ENCODE data around the gene RNF223.
"Not testable (repeated sequence)": the region's sequence is repeated elsewhere in the genome, so short reads cannot be mapped to it uniquely, and the experiment has no call there.

Gene RNF223

DNA sequence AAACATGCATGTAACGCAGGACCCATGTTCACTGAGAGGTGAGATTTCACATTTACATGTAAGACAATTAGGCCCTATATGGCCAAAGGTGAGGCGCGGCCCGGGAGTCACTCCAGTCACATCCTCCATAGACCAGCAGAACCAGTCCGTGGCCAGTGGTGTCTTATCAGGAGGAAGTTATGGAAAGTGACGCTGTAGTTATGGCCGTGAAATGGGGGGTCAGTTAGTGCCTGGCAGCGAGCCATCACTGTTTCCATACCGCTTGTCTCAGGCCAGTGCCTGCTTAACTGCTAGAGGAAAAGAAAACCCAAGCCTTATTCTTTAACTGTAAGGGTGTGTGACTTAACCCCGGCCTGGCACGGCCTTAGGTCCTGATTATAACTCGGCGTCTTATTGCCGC is 35.6 kb upstream of the RNF223 start:
- DNase-seq (ENCODE audit: low read depth): no peak

GRCh38 chr1:1106510-1107221 is 32.6 kb upstream of the RNF223 start:
- no peak for DNase-seq (ENCODE audit: low read depth)

DNA sequence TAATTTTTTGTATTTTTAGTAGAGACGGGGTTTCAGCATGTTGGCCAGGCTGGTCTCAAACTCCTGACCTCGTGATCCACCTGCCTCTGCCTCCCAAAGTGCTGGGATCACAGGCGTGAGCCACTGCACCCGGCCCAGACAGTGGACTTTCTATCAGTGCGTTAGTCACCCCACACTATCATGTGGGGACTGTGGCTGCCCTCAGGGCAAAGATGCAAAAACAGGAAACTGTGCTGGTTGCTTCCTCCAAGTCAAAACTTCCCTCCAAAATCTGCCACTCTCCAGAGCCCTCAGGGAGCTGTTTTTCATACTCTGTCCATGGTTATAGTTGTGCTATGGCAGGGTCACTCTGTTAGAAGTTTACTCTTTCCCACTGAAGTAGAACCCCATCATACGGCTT is 30.0 kb upstream of the RNF223 start:
- not testable (repeated sequence) for DNase-seq (ENCODE audit: low read depth)

- no peak for DNase-seq (ENCODE audit: low read depth)
Observed at GRCh38 chr1:1101503-1101902, 27.4 kb upstream of the RNF223 start.

- DNase-seq (ENCODE audit: low read depth): no peak
Observed at GRCh38 chr1:1100296-1100695, 26.2 kb upstream of the RNF223 start.

DNA sequence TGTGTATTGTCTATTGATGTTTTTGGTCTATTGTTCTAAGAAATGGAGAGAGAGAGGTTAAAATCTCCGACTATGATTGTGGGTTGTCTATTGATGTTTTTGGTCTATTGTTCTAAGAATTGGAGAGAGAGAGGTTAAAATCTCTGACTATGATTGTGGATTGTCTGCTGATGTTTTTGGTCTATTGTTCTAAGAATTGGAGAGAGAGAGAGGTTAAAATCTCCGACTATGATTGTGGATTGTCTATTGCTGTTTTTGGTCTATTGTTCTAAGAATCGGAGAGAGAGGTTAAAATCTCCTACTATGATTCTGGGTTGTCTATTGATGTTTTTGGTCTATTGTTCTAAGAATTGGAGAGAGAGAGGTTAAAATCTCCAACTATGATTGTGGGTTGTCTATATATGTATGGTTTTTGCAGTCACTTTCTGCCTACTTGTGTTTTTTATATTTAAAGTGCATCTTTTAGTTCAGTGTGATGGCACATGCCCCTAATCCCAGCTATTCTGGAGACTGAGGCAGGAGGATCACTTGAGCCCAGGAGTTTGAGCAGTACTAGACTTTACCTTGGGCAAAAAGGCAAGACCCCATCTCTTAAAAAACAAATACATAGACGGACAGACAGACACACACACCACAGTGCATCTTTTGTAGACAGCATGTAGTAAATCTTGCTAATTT is 25.5 kb upstream of the RNF223 start:
- DNase-seq (ENCODE audit: low read depth): no peak

- no peak for DNase-seq (ENCODE audit: low read depth)
Observed at GRCh38 chr1:1098681-1099421, 24.7 kb upstream of the RNF223 start.

DNA sequence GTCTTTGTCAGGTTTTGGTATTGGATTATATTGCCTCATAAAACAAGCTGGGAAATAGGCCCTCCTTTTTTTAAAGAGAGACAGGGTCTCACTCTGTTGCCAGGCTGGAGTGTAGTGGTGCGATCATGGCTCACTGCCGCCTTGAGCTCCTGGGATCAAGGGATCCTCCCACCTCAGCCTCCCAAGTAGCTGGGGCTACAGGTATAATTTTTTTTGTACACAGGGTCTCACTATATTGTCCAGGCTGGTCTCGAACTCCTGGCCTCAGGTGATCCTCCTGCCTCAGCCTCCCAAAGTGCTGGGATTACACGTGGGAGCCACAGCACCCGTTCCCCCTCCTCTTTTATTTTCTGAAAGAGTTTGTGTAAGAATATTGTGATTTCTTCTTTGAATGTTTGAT is 22.0 kb upstream of the RNF223 start:
- not testable (repeated sequence) for DNase-seq (ENCODE audit: low read depth)

GRCh38 chr1:1094981-1095380 is 20.9 kb upstream of the RNF223 start:
- no peak for DNase-seq (ENCODE audit: low read depth)

GRCh38 chr1:1093610-1093943 is 19.5 kb upstream of the RNF223 start:
- DNase-seq (ENCODE audit: low read depth): no peak

- DNase-seq (ENCODE audit: low read depth): no peak
Observed at GRCh38 chr1:1092894-1093609, 18.9 kb upstream of the RNF223 start.

DNA sequence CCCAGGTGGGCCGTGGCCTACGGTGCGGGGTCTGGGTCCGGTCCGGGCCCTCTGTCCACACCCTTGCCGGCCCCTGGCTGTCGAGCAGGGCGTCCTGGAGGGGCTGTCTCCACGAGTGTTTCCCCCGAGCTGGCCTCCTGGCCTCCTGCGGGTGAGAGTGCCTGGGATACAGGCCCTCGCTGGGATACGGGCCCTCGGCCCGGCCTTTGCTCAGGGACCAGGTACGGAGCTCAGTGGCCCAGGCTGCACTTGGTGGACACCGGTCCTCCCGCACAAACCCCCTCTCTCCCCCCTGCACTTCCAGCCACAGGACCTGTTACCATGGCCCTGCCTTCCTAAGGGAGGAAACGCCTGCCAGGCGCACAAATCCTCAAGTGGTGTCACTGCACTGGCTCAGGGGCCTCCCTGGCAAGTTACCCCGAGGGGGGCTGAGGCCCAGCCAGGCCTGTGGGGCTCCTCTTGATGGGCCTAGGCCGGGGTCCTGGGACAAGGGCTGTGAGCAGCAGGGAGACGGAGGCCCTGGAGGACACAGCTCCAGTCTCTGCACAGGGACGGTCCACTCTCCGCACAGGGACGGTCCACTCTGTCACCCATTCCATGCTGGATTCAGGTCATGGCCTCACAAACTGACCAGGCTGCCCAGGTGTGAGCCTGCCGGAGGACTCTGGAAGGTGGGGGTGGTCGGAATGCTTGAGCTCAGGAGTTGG is 18.2 kb upstream of the RNF223 start:
- DNase-seq (ENCODE audit: low read depth): no peak

DNA sequence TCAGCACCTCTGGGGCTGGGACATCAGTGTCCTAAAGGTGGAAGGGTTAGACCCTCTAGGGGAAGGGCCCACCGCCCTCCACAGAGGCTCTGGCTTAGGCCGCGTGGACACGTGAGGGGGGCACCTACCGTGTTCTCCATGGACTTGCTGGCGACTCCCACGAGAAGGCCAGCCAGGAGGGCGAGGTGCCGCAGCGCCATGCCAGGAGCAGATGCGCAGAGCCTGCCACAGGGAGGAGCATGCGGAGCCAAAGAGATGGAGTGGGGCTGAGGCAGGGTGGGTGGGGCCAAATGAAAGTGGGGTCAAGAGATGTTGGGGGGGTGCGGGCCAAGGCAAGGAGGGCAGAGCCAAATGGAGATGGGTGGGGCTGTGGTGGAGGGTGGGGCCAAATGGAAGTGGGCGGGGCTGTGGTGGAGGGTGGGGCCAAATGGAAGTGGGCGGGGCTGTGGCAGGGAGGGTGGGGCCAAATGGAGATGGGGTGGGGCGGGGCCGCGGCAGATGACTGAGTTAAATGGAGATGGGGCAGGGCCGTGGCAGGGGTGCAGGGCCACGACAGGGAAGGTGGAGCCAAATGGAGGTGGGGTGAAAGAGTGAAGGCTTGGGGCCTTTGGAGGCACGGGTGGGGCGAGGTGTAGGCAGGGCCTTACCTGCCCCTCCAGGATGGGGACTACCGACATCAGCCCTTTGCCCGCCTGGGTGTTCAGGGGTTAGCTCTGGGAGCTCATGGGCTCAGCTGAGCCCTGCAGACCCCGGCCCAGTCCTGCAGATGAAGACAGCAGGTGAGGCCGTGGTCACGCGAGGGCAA is 17.4 kb upstream of the RNF223 start:
- no peak for DNase-seq (ENCODE audit: low read depth)

GRCh38 chr1:1090424-1091343 is 16.6 kb upstream of the RNF223 start:
- no peak for DNase-seq (ENCODE audit: low read depth)

DNA sequence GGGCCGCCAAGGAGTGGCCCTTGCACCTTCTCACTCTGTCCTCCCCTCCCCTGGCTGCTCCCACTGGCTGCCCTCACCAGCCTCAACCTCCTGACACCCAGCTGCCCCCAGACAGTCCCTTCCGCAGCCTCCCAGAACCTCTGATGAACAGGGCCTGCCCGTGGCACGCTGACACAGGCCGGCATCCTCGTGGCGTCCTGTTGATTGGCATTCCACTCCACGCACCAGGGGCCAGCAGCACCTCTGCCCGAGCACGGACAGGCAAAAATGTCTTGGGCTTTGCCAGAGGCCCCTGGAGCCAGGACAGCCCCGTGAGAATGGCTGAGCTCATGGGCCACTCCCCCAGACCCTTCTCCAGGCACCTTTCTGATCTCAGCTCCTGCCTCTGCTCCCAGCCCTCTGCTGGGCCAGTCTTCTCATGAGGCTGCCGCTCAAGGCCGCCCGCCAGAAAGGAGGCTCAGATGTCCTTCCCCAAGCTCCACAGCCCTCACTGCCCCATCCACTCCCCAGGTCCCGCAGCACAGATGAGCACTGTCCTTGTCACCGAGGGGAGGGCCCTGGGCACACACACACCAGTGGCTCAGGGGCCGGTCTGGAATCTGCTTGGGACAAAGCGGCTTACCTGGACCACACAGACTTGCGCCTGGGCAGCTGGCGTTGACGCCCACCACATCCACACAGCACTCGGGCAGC is 15.8 kb upstream of the RNF223 start:
- no peak for DNase-seq (ENCODE audit: low read depth)

DNA sequence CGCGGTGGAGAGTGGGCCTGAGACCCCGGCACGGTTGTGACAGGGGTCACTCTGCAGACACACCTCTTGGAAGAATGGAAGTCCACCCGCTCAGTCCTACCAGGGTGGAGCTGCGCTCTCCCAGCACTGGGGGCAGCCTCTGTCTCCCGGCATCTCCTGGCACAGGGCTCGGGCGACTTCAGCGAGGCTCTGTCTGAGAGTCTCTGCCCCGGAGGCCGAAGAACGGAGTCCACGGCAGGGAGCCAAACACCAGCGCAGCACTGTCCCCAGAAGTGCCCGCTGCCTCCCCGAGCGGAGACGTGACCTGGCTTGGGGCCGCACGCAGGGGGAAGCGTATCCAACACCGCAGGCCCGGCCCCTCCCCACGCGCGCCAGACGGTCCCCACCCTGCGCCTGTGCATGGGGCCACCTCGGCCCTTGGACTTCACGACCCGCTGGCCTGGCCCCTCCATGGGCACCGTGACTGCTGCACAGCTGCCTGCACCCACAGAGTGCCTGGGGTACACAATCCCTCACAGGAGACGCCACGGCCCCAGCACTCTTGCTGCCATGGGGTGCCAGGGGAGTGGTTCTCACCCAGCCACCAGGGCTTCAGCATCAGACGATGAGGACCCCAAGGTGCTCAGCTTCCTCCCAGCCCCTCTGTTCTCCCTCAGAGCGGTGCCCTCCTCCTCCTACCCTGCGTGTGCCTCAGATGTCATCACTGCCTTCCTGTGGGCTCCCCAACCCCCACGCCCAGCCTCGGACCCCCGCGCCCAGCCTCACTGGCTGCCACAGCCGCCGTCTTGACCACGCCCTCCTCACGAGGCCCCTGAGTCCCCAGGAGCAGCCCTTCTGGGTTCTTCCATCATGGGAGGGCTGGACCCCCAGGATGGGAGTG is 14.9 kb upstream of the RNF223 start:
- DNase-seq (ENCODE audit: low read depth): no peak

- DNase-seq (ENCODE audit: low read depth): no peak
Observed at GRCh38 chr1:1088029-1088800, 14.1 kb upstream of the RNF223 start.

Data from stimulated activated CD4-positive, alpha-beta T cell treated with anti-CD3 and anti-CD28 coated beads, Interleukin-2, amount 100 ng/mL, for 4 hours (primary cell).